ENCODE data around the gene PIN1. TPM values are rescaled to one million over a fixed set of nuclear protein-coding genes. Genes with fewer than 3 reads are reported as not detected.
A peak's percentile ranks its signal among the peaks of the same experiment; 100 is the strongest.

Gene PIN1
- total RNA-seq, 2 donors from 2014 or later: 71.4 to 78.0 TPM

DNA sequence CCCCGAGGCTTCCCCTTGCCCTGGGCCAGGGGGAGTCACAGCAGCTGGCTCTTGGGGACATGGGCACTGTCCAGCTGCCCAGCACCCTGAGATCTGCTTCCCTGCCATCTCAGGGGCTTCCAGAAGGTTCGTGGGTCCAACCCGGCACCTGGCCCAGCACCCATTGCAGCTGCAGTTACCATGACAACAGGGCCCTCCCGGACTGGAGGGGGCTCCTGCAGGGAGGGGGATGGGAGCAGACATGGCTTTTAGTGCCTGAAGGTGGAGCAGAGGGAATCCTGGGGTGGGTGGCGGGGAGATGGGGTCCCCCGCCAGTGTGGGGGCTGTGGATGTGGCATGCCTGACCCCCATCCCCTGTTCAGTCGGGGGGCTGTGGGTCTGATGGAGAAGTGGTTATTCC lies 14.7 kb downstream of the PIN1 start:
- no peaks in the 10 kb centered on the region for H3K27me3 Mint-ChIP-seq (ENCODE audit: low read depth)
- peaks cover 27% of the 10 kb centered on the region for H3K4me1 Mint-ChIP-seq (ENCODE audit: low read depth)
- ATAC-seq (replicated peaks in 1 of 2) (no peak), DNase-seq (no peak)
- no peaks in the 10 kb centered on the region for H3K9me3 Mint-ChIP-seq
- peaks cover 1 to 2% of the 10 kb centered on the region in 2 donors for H3K36me3 Mint-ChIP-seq (ENCODE audit: insufficient read depth in 2 of 2)
- no peak overlapping the region for H3K4me3 Mint-ChIP-seq
- H3K27ac Mint-ChIP-seq: no peak overlapping the region

DNA sequence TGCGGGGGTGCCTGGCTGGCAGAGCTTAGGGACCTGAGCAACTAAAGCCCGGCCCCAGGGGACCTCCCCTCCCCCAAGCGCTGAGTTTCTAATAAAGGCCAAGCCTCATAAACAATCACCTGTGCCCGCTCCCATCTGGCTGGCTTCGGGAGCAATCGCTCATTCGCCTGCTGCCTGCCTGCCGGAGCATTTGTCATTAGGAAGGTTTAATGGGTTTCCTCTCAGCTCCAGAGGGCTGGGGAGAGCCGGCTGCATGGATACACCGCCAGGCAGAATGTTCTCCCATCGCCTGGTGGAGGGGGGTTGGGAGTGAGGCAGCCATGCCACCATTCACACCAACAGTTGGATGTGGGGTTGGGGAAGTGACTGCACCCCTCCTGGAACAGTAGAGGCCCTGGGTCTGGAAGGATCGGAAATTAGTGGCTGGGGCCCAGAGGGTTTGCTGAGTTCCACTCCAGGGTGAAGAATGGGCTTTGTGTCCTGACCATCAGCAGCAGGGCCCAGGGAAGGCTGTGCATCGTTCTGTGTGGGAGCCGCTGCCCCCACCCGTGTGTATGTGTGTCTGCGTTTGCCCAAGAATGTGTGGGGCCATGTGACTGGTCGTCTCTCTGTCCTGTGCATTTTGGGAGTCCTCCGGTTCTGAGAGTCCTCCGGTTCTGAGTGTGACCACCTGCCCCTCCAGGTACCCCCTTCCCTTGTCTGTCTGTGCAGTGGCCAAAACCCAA lies 15.3 kb downstream of the PIN1 start:
- Mint-ChIP-seq H3K36me3 (ENCODE audit: insufficient read depth in 2 of 2) (peaks cover 0 to 1% of the 10 kb centered on the region in 2 donors), H3K27me3 (ENCODE audit: low read depth) (no peaks in the 10 kb centered on the region), H3K4me1 (ENCODE audit: low read depth) (peaks cover 27% of the 10 kb centered on the region), H3K27ac (no peak overlapping the region), H3K9me3 (no peaks in the 10 kb centered on the region), H3K4me3 (no peak overlapping the region)
- ATAC-seq (replicated peaks in 1 of 2): no peak
- no peak for DNase-seq

DNA sequence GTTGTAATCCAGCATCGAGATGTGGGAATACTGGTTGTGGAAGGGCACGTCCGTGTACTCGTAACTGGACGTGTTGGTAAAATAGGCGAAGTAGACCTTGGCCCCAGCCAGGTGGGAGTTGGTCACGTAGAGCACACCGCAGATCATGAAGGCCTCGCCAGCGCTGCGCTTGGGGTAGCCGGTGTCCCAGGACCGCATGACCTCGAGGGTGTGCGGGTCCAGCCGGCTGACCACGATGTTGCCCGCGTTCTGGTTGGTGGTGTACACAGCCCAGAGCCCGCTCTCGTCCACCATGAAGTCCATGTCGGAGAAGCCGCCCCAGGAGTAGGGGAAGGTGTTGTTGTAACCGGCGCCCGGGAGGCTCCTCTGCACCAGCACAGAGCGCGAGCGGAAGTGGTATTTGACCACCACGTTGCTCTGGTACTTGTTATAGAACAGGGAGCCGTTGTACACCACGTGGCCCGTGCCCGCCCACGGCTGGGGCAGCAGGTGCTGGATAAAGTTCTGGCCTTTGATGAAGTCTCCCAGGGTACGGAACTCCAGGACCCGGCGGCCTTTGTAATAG lies 19.2 kb downstream of the PIN1 start:
- no peaks in the 10 kb centered on the region for H3K9me3 Mint-ChIP-seq
- H3K27ac Mint-ChIP-seq: no peak overlapping the region
- no peaks in the 10 kb centered on the region for H3K27me3 Mint-ChIP-seq (ENCODE audit: low read depth)
- H3K4me1 Mint-ChIP-seq (ENCODE audit: low read depth): peaks cover 52% of the 10 kb centered on the region
- H3K4me3 Mint-ChIP-seq: no peak overlapping the region
- H3K36me3 Mint-ChIP-seq (ENCODE audit: insufficient read depth in 2 of 2): peaks cover 0 to 1% of the 10 kb centered on the region in 2 donors
- ATAC-seq (replicated peaks in 1 of 2) (no peak), DNase-seq (no peak)

DNA sequence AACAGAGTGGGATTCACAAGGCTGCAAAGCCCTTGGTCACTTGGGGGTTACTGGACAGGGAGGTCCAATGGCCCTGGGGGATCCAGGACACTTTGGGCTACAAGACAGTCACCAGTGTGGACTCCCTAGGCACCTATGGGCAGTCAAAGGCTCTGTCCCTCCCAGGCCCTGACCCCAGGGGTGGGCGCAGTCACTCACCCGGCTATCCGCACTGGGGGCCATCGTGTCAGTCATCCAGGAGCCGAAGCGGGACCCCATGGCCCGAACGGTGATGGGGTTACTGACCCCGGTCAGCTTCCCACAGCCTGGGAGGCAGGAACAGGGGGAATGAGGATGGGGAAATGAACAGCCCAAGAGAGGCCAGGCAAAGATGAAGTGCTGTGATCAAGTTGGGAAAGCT lies 21.5 kb downstream of the PIN1 start:
- DNase-seq (no peak), ATAC-seq (replicated peaks in 1 of 2) (no peak)
- peaks cover 0 to 1% of the 10 kb centered on the region in 2 donors for H3K36me3 Mint-ChIP-seq (ENCODE audit: insufficient read depth in 2 of 2)
- no peak overlapping the region for H3K27ac Mint-ChIP-seq
- no peaks in the 10 kb centered on the region for H3K27me3 Mint-ChIP-seq (ENCODE audit: low read depth)
- H3K4me3 Mint-ChIP-seq: no peak overlapping the region
- H3K4me1 Mint-ChIP-seq (ENCODE audit: low read depth): peaks cover 69% of the 10 kb centered on the region
- no peaks in the 10 kb centered on the region for H3K9me3 Mint-ChIP-seq

DNA sequence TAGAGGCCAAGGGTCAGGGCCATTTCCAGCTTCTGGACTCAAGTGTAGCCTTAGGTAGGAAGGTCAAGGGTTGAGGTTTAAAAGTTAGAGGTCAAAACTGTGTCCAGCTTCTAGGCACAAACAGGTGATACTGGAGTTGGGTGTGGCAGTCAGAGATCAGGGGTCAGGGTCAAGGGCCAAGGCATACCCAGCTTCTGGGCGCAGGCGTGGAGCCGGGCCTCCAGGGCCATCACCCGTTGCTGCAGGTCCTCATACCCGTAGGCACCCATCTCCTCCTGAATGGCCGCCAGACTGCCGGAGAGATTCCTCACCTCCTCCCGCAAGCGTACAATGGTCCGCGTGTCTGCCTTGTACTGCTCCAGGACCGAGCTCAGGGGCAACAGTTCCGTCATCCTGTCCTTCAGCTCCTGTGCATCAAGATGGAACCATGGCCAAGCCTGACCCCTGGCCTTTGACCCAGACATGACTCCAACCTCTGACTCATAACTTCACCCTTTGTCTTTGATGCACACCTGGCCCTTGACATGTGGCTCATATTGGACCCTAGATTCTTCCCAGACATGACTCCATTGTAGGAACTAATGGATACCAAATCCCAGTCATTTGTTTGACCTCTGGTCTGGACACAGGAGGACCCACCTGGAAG lies 22.1 kb downstream of the PIN1 start:
- H3K4me3 Mint-ChIP-seq: peak overlapping the region; percentile 78 to 87
- H3K4me1 Mint-ChIP-seq (ENCODE audit: low read depth): peaks cover 72% of the 10 kb centered on the region
- DNase-seq: no peak
- no peak for ATAC-seq (replicated peaks in 1 of 2)
- peaks cover 0 to 1% of the 10 kb centered on the region in 2 donors for H3K36me3 Mint-ChIP-seq (ENCODE audit: insufficient read depth in 2 of 2)
- H3K27me3 Mint-ChIP-seq (ENCODE audit: low read depth): no peaks in the 10 kb centered on the region
- no peaks in the 10 kb centered on the region for H3K9me3 Mint-ChIP-seq
- peak overlapping the region; percentile 68 for H3K27ac Mint-ChIP-seq

DNA sequence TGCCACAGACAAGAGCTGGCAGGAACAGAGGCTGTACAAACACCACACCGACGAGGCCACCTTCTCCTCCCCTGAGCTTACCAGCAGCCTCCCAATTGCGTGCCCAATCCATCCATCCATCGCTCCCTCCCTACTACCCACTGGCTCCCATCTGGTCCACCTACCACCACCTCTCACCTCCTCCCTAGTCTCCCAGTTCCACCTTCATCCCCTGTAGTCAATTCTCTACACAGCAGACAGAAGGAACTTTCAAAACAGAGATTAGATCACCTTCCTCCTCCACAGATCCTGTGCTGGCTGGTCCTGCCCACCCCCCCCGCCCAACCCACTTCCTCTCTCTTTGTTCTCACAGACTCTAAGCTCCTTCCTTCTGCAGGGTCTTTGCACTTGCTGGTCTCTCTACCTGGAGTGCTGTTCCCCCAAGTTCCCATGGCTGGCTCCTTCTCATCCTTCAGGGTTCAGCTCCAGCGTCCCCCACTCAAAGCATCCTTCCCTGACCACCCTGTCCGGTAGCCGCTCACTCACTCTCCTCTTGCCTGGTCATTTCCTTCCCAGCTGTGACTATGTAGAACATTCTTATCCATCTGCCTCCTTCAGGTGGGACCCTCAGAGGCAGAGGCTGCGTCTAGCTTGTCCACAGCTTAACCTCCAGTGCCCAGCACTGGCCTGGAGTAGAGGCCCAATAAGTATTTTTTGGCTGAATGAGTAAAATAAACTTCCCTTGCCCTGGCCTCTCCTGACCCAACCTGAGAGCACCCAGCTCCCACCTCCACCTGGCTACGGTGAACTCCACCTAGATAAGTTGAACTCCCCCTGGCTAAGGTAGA lies 23.0 kb downstream of the PIN1 start:
- Mint-ChIP-seq H3K4me3 (peak overlapping the region; percentile 78 to 87), H3K4me1 (ENCODE audit: low read depth) (peaks cover 75% of the 10 kb centered on the region), H3K36me3 (ENCODE audit: insufficient read depth in 2 of 2) (peaks cover 0 to 1% of the 10 kb centered on the region in 2 donors), H3K27ac (peak overlapping the region; percentile 68), H3K27me3 (ENCODE audit: low read depth) (no peaks in the 10 kb centered on the region), H3K9me3 (no peaks in the 10 kb centered on the region)
- DNase-seq (no peak), ATAC-seq (replicated peaks in 1 of 2) (peak; percentile 76 to 79)

DNA sequence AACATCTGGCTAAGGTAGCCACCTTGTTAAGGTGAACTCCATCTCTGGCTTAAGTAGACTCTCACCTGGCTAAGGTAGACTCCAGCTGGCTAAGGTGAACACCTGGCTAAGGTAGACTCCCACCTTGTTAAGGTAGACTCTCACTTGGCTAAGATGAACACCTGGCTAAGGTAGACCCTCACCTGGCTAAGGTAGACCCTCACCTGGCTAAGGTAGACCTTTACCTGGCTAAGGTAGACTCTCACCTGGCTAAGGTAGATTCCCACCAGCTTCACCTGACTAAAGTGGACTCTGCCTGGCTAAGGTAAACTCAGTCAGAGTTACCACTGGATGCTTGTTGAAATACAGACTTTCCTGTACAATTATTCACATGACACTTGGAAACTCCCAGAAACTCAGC lies 23.6 kb downstream of the PIN1 start:
- Mint-ChIP-seq H3K4me1 (ENCODE audit: low read depth) (peaks cover 76% of the 10 kb centered on the region), H3K27ac (peak overlapping the region; percentile 59), H3K9me3 (no peaks in the 10 kb centered on the region), H3K36me3 (ENCODE audit: insufficient read depth in 2 of 2) (peaks cover 0 to under 1% of the 10 kb centered on the region in 2 donors), H3K4me3 (peak overlapping the region; percentile 78 to 87), H3K27me3 (ENCODE audit: low read depth) (no peaks in the 10 kb centered on the region)
- ATAC-seq (replicated peaks in 1 of 2) (no peak), DNase-seq (no peak)

DNA sequence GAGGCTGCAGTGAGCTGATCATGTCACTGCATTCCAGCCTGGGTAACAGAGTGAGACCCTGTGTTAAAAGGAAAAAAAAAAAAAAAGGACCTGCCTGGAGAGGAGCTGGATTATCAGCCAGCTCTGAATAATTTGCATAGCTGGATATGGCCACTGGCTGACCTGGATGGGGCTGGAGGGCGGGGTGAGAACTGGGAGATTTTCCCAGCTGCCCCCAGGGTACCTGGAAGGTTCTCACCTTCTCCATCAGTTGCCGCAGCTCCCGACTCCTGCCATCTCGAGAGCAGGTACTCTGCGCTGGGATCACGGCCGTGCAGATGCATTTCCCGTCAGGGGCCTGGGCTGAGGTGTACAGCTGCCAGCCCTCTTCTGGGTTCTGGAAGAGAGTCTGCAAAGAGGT lies 25.3 kb downstream of the PIN1 start:
- H3K4me1 Mint-ChIP-seq (ENCODE audit: low read depth): peaks cover 87% of the 10 kb centered on the region
- no peak overlapping the region for H3K4me3 Mint-ChIP-seq
- no peak overlapping the region for H3K27ac Mint-ChIP-seq
- no peak for ATAC-seq (replicated peaks in 1 of 2)
- DNase-seq: no peak
- no peaks in the 10 kb centered on the region for H3K9me3 Mint-ChIP-seq
- H3K36me3 Mint-ChIP-seq (ENCODE audit: insufficient read depth in 2 of 2): no peaks in the 10 kb centered on the region
- no peaks in the 10 kb centered on the region for H3K27me3 Mint-ChIP-seq (ENCODE audit: low read depth)

DNA sequence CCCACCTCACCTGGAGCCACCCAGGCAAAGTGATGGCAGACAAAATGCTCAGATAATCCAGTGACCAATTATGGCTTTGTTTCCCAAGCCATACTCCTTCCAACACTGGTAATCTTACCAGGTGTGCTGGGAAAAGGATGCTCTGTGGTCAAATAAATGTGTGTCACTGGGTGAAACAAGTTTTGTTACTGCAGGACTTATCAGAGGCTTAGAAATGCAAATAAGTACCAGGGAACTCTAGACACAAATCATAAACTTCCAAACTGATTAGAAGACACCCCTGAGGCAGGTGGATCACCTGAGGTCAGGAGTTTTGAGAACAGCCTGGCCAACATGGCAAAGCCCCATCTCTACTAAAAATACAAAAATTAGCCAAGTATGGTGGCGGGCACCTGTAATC lies 26.4 kb downstream of the PIN1 start:
- Mint-ChIP-seq H3K36me3 (ENCODE audit: insufficient read depth in 2 of 2) (no peaks in the 10 kb centered on the region), H3K4me3 (peak overlapping the region in 1 of 2 donors; percentile 50), H3K27me3 (ENCODE audit: low read depth) (no peaks in the 10 kb centered on the region), H3K9me3 (no peaks in the 10 kb centered on the region), H3K4me1 (ENCODE audit: low read depth) (peaks cover 92% of the 10 kb centered on the region), H3K27ac (no peak overlapping the region)
- ATAC-seq (replicated peaks in 1 of 2) (no peak), DNase-seq (no peak)

DNA sequence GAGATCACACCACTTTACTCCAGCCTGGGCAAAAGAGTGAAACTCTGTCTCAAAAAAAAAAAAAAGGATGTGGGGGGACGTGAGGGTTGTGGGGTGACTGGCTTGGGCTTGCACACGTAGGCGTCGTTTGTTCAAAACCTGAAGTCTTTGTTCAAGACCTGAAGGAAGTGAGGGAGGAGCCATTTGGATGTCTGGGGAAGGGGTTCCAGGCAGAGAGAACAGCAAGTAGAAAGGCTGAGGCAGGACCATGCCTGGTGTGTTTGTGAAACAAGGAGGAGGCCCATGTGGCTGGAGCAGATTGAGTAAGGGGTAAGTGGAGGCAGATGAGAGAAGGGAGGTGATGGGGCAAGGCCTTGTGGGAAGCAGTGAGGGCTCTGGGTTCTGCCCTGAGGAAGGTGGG lies 27.8 kb downstream of the PIN1 start:
- DNase-seq (peak in 1 of 2 donors; percentile 25), ATAC-seq (replicated peaks in 1 of 2) (peak; percentile 38 to 54)
- no peaks in the 10 kb centered on the region for H3K27me3 Mint-ChIP-seq (ENCODE audit: low read depth)
- peak overlapping the region; percentile 66 to 71 for H3K4me3 Mint-ChIP-seq
- peaks cover 81% of the 10 kb centered on the region for H3K4me1 Mint-ChIP-seq (ENCODE audit: low read depth)
- peak overlapping the region; percentile 84 for H3K27ac Mint-ChIP-seq
- H3K9me3 Mint-ChIP-seq: no peaks in the 10 kb centered on the region
- no peaks in the 10 kb centered on the region for H3K36me3 Mint-ChIP-seq (ENCODE audit: insufficient read depth in 2 of 2)

DNA sequence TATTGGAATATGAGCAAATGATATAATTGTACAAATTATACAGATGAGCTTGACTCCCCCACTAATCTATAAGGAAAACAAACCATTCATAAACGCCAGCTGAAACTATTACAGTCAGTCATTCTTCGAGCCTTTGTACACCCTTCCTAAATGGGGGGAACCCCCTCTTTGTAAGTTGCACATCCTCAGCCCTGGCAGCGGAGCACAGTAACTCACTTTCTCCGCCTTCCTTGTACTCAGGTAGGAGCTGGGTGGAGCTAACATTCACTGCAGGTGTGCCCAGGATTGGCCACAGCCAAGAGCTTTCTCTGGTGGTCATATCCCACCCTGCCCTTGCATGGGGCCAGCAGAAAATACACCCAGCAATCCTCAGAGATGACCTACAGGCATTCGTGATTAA lies 28.6 kb downstream of the PIN1 start:
- H3K27ac Mint-ChIP-seq: peak overlapping the region; percentile 46
- H3K27me3 Mint-ChIP-seq (ENCODE audit: low read depth): no peaks in the 10 kb centered on the region
- H3K4me1 Mint-ChIP-seq (ENCODE audit: low read depth): peaks cover 72% of the 10 kb centered on the region
- H3K9me3 Mint-ChIP-seq: no peaks in the 10 kb centered on the region
- H3K4me3 Mint-ChIP-seq: peak overlapping the region; percentile 66 to 71
- DNase-seq: peak in 1 of 2 donors; percentile 22
- ATAC-seq (replicated peaks in 1 of 2): peak; percentile 54 to 55
- no peaks in the 10 kb centered on the region for H3K36me3 Mint-ChIP-seq (ENCODE audit: insufficient read depth in 2 of 2)

DNA sequence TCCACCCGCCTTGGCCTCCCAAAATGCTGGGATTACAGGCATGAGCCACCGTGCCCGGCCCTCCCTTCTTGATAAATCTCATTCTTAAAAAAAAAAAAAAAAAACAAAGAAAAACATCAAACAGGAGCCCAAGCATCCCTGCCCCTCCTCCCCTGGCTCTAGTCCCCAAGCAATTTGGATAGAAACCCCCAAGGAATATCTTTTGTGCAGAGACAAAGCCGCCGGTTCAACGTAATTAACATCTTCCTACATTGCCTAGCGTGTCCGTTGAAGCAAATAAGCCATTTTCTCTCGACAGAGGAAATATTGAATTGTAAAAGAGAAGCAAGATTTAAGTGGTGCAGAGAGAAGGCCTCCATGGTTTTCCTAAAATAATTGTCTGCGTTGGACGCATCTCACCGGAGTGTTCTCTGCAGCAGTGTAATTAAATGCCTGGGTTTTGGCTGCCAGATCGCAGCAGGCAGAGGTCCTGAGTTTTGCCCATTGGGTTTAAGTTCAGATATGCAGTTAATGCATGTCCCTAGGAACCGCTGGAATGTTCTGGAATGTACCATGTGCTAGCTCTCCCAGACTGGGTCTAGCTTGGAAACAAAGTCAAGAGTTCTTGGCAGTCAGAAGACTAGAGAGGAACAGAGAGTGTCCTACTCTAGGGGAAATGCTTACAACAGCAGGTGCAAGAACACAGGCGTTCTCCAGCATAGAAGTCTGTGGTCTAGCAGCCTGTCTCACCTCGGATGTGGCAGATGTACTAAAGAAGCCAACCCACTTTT lies 30.8 kb downstream of the PIN1 start:
- H3K4me1 Mint-ChIP-seq (ENCODE audit: low read depth): peaks cover 54% of the 10 kb centered on the region
- no peak overlapping the region for H3K27ac Mint-ChIP-seq
- ATAC-seq (replicated peaks in 1 of 2) (peak; percentile 58 to 67), DNase-seq (no peak)
- H3K36me3 Mint-ChIP-seq (ENCODE audit: insufficient read depth in 2 of 2): no peaks in the 10 kb centered on the region
- no peaks in the 10 kb centered on the region for H3K27me3 Mint-ChIP-seq (ENCODE audit: low read depth)
- no peaks in the 10 kb centered on the region for H3K9me3 Mint-ChIP-seq
- no peak overlapping the region for H3K4me3 Mint-ChIP-seq

All from activated T-cell treated with anti-CD3 and anti-CD28 coated beads, Interleukin-2, amount 50 U/mL, for 72 hours (primary cell).